Liver (tissue), 3 donors: ENCODE measurements around the gene ZNF490.

Experiments
- ATF3 ChIP-seq: IDR thresholded peaks from 2 replicates; pipeline ENCODE4 v1.6.1; 2016; ENCODE audit warnings: antibody characterized with exemption
- CTCF ChIP-seq: fragments of 150-350 bp; IDR thresholded peaks from 2 replicates; pipeline ENCODE4 v1.5.1; 2017; ENCODE audit warnings: improper control_type of control experiment, low read depth, low read length; ENCODE audit not compliant: missing input control
- EGR1 ChIP-seq, 2 donors: IDR thresholded peaks; 2 replicates each; pipeline ENCODE4 v1.6.1; 2016 to 2018; ENCODE audit warnings: antibody characterized with exemption in 2 of 2, low read depth in 2 of 2
- FOXA2 ChIP-seq: IDR thresholded peaks from 2 replicates; pipeline ENCODE4 v1.6.1; 2016; ENCODE audit warnings: antibody characterized with exemption
- GABPA ChIP-seq, 2 donors: IDR thresholded peaks in 1 of 2; conservative IDR thresholded peaks in 1 of 2; 2 replicates each; pipeline ENCODE4 v1.6.1; 2016; ENCODE audit warnings: antibody characterized with exemption in 2 of 2, mild to moderate bottlenecking in 1 of 2, moderate library complexity in 1 of 2
- MAX ChIP-seq: IDR thresholded peaks from 2 replicates; pipeline ENCODE4 v1.6.1; 2016; ENCODE audit warnings: antibody characterized with exemption
- RAD21 ChIP-seq, 2 donors: IDR thresholded peaks; 2 replicates each; pipeline ENCODE4 v1.6.1; 2016; ENCODE audit warnings: antibody characterized with exemption in 2 of 2, mild to moderate bottlenecking in 2 of 2
- REST ChIP-seq: IDR thresholded peaks from 2 replicates; pipeline ENCODE4 v1.6.1; 2016; ENCODE audit warnings: antibody characterized with exemption, mild to moderate bottlenecking
- SP1 ChIP-seq: IDR thresholded peaks from 2 replicates; pipeline ENCODE4 v1.6.1; 2018; ENCODE audit warnings: antibody characterized with exemption, mild to moderate bottlenecking
- YY1 ChIP-seq: IDR thresholded peaks from 2 replicates; pipeline ENCODE4 v1.6.1; 2016; ENCODE audit warnings: antibody characterized with exemption, mild to moderate bottlenecking
- ZBTB33 ChIP-seq: IDR thresholded peaks from 2 replicates; pipeline ENCODE4 v1.6.1; 2016; ENCODE audit warnings: antibody characterized with exemption
- donor health status: healthy.
- donor health status: healthy.

GRCh38 chr19:12596927-12597548 is 13.6 kb downstream of the ZNF490 start:
- TF ChIP-seq CTCF = no peak
- TF ChIP-seq MAX = peak; percentile 54
- peak; percentile 43 for TF ChIP-seq YY1
- TF ChIP-seq SP1 = peak; percentile 96
- peak in 1 of 2 donors; percentile 62 for TF ChIP-seq GABPA (IDR thresholded peaks at IDR 0.05 in 1 of 2, conservative IDR thresholded peaks at IDR 0.05 in 1 of 2)
- TF ChIP-seq RAD21 (IDR thresholded peaks at IDR 0.05) = peak in 1 of 2 donors; percentile 22
- TF ChIP-seq REST = peak; percentile 61
- TF ChIP-seq ZBTB33 = no peak
- no peak for TF ChIP-seq EGR1 (IDR thresholded peaks at IDR 0.05; ENCODE audit: low read depth in 2 of 2)
- TF ChIP-seq ATF3 = no peak
- no peak for TF ChIP-seq FOXA2
